ENCODE measurements around the gene SLC25A20. TPM values are rescaled to one million over a fixed set of nuclear protein-coding genes. Genes with fewer than 3 reads are reported as not detected.

Gene SLC25A20
- total RNA-seq, 1 donor from 2014 or later, result 94.1 TPM

GRCh38 chr3:48896936-48897335 lies 1.7 kb downstream of the SLC25A20 start:
- Histone ChIP-seq H3K9me3 (replicated peaks) (no peaks in the 10 kb centered on the region), H3K4me3 (peak overlapping the region; percentile 75), H3K27ac (replicated peaks) (peak overlapping the region; percentile 89), H3K4me1 (peaks cover 32% of the 10 kb centered on the region), H3K36me3 (peaks cover 2% of the 10 kb centered on the region), H3K27me3 (ENCODE audit: low read depth) (no peaks in the 10 kb centered on the region)
- DNase-seq, result no peak
- TF ChIP-seq, protein P1, sequence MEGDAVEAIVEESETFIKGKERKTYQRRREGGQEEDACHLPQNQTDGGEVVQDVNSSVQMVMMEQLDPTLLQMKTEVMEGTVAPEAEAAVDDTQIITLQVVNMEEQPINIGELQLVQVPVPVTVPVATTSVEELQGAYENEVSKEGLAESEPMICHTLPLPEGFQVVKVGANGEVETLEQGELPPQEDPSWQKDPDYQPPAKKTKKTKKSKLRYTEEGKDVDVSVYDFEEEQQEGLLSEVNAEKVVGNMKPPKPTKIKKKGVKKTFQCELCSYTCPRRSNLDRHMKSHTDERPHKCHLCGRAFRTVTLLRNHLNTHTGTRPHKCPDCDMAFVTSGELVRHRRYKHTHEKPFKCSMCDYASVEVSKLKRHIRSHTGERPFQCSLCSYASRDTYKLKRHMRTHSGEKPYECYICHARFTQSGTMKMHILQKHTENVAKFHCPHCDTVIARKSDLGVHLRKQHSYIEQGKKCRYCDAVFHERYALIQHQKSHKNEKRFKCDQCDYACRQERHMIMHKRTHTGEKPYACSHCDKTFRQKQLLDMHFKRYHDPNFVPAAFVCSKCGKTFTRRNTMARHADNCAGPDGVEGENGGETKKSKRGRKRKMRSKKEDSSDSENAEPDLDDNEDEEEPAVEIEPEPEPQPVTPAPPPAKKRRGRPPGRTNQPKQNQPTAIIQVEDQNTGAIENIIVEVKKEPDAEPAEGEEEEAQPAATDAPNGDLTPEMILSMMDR (IDR thresholded peaks at IDR 0.05; ENCODE audit: borderline replicate concordance), result no peak
- intact Hi-C loops (cut with micrococcal nuclease), result no loop called here

- intact Hi-C loops (cut with micrococcal nuclease), result no loop called here
- no peak overlapping the region for H3K27ac ChIP-seq (replicated peaks)
- H3K4me1 ChIP-seq, result peaks cover 32% of the 10 kb centered on the region
- H3K4me3 ChIP-seq, result no peak overlapping the region
- H3K27me3 ChIP-seq (ENCODE audit: low read depth), result no peaks in the 10 kb centered on the region
- no peaks in the 10 kb centered on the region for H3K9me3 ChIP-seq (replicated peaks)
- no peak for DNase-seq
- TF ChIP-seq, protein P1 (IDR thresholded peaks at IDR 0.05; ENCODE audit: borderline replicate concordance), result no peak
- peaks cover 23% of the 10 kb centered on the region for H3K36me3 ChIP-seq
Measured at GRCh38 chr3:48894516-48894915, 4.2 kb downstream of the SLC25A20 start.

- Histone ChIP-seq H3K36me3 (peaks cover 43% of the 10 kb centered on the region), H3K9me3 (replicated peaks) (no peaks in the 10 kb centered on the region)
- intact Hi-C loops (cut with micrococcal nuclease), result no loop called here
Measured at GRCh38 chr3:48891606-48892005, 7.1 kb downstream of the SLC25A20 start.

GRCh38 chr3:48885753-48886152 lies 12.9 kb downstream of the SLC25A20 start:
- Histone ChIP-seq H3K27ac (replicated peaks) (no peak overlapping the region), H3K27me3 (ENCODE audit: low read depth) (no peaks in the 10 kb centered on the region), H3K4me1 (peaks cover 20% of the 10 kb centered on the region), H3K9me3 (replicated peaks) (no peaks in the 10 kb centered on the region), H3K36me3 (peaks cover 76% of the 10 kb centered on the region), H3K4me3 (no peak overlapping the region)
- DNase-seq, result no peak
- intact Hi-C loops (cut with micrococcal nuclease), result no loop called here
- TF ChIP-seq, protein P1 (IDR thresholded peaks at IDR 0.05; ENCODE audit: borderline replicate concordance), result no peak

More at GRCh38 chr3:48891606-48892005, 7.1 kb downstream of the SLC25A20 start:
- Histone ChIP-seq H3K27ac (replicated peaks) (no peak overlapping the region), H3K4me3 (no peak overlapping the region), H3K4me1 (peaks cover 6% of the 10 kb centered on the region), H3K27me3 (ENCODE audit: low read depth) (no peaks in the 10 kb centered on the region)
- no peak for DNase-seq
- TF ChIP-seq, protein P1 (IDR thresholded peaks at IDR 0.05; ENCODE audit: borderline replicate concordance), result no peak

GRCh38 chr3:48881652-48882114 lies 17.0 kb downstream of the SLC25A20 start:
- TF ChIP-seq, protein P1 (IDR thresholded peaks at IDR 0.05; ENCODE audit: borderline replicate concordance), result no peak
- Histone ChIP-seq H3K27me3 (ENCODE audit: low read depth) (no peaks in the 10 kb centered on the region), H3K9me3 (replicated peaks) (no peaks in the 10 kb centered on the region), H3K4me3 (no peak overlapping the region), H3K36me3 (peaks cover 78% of the 10 kb centered on the region), H3K27ac (replicated peaks) (peak overlapping the region; percentile 64), H3K4me1 (peaks cover 23% of the 10 kb centered on the region)
- intact Hi-C loops (cut with micrococcal nuclease), result no loop called here
- DNase-seq, result no peak

Measured in left ventricle myocardium inferior (tissue), 1 donor.